ENCODE measurements around the gene RBM38. TPM values are rescaled to one million over a fixed set of nuclear protein-coding genes. Genes with fewer than 3 reads are reported as not detected.

RBM38 gene
- total and polyA plus RNA-seq, 12 donors: 3.0 to 30.9 (median 14.1) TPM

DNA sequence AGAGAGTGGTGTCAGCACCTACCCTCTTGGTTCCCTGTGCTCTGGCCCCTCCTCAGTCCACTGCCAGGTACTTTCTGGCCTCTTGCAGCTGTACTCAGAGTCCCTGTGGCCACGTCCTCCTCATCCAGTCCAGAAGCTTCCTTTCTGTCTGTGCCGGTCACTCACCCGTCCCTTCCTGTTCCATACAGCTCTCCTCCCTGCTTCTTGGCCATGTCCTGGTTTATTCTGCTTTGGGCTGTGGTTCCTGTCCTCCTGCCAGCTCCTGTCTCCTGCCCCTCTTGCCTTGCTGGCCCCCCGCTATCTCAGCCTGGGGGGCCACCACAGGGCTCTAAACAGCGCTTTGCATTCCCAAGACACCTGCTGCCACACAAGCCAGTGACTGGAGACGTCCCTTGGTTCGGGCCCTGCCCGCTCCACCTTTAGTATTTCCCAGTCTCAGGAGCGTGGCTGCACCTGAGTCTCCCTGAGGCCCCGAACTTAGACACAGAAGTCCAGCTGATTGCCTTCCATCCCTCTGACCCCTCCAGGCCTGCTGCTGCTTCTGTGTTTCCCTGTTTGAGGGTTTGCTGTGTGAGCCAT lies 15.5 kb upstream of the RBM38 start:
- intact Hi-C loops (cut with DNase I): no loop called here
- no peaks in the 10 kb centered on the region for H3K9me3 ChIP-seq (replicated peaks in 1 of 3)
- peaks cover 0 to 4% of the 10 kb centered on the region in 2 donors for H3K4me1 ChIP-seq (replicated peaks in 1 of 2)
- no peaks in the 10 kb centered on the region for H3K27me3 ChIP-seq
- H3K4me3 ChIP-seq: no peak overlapping the region
- peak in 1 of 7 donors; percentile 50 for DNase-seq
- peaks cover 0 to 79% of the 10 kb centered on the region in 2 donors for H3K36me3 ChIP-seq (replicated peaks in 1 of 2)
- 79 to 89% (median 87%) methylated on average over 10 of the region's 10 CpGs for WGBS, 4 donors
- TF ChIP-seq, protein P1, sequence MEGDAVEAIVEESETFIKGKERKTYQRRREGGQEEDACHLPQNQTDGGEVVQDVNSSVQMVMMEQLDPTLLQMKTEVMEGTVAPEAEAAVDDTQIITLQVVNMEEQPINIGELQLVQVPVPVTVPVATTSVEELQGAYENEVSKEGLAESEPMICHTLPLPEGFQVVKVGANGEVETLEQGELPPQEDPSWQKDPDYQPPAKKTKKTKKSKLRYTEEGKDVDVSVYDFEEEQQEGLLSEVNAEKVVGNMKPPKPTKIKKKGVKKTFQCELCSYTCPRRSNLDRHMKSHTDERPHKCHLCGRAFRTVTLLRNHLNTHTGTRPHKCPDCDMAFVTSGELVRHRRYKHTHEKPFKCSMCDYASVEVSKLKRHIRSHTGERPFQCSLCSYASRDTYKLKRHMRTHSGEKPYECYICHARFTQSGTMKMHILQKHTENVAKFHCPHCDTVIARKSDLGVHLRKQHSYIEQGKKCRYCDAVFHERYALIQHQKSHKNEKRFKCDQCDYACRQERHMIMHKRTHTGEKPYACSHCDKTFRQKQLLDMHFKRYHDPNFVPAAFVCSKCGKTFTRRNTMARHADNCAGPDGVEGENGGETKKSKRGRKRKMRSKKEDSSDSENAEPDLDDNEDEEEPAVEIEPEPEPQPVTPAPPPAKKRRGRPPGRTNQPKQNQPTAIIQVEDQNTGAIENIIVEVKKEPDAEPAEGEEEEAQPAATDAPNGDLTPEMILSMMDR (IDR thresholded peaks at IDR 0.05): no peak
- no peak for TF ChIP-seq POLR2A (IDR thresholded peaks at IDR 0.05)
- H3K27ac ChIP-seq: peak overlapping the region in 2 of 5 donors; percentile 57 to 84

DNA sequence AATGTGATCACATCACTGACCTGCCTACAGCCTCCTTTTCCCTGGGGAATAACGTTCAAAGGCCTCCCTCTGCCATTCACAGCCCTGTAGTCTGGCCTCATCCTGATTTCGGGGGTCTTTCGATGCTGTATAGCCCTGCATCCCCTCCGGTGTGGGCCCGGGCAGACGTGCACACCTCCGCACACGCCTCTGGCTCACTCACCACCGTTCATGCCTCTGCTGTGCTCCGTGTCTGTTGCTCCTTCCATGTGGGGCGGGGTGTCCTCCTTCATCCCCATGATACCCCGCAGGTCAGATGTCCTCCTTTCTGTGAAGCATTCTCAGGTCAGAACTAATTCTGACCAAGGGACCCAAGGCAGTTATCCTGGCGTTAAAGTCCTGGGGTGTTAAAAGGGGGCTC lies 13.8 kb upstream of the RBM38 start:
- intact Hi-C loops (cut with DNase I): no loop called here
- WGBS, 4 donors: 86 to 90% (median 88%) methylated on average over 13 of the region's 13 CpGs
- Histone ChIP-seq H3K4me3 (no peak overlapping the region), H3K36me3 (replicated peaks in 1 of 2) (peaks cover 0 to 63% of the 10 kb centered on the region in 2 donors), H3K9me3 (replicated peaks in 1 of 3) (no peaks in the 10 kb centered on the region), H3K27ac (no peak overlapping the region), H3K27me3 (no peaks in the 10 kb centered on the region), H3K4me1 (replicated peaks in 1 of 2) (peaks cover 0 to 4% of the 10 kb centered on the region in 2 donors)
- TF ChIP-seq, protein P1 (IDR thresholded peaks at IDR 0.05): no peak
- no peak for TF ChIP-seq POLR2A (IDR thresholded peaks at IDR 0.05)
- DNase-seq: no peak

DNA sequence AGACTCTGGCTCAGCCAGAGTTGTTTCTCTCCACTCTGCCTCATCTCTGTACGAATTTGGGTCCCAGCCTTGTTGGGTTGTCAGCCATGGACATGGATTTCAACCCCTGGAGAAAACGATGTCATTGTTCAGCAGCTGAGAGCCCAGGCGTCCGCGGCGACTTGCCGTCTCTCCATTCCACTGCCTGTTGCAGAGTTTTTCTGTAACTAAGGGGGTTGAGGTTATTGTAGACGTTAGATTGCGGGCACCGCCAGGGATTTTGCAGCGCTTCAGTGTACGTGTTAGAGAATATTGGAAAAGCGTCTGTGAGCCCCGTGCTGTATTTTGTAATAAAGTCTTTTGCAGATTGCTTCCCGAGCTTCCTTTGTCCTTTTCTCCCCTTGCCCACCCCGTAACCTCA lies 13.1 kb upstream of the RBM38 start:
- intact Hi-C loops (cut with DNase I): no loop called here
- TF ChIP-seq, protein P1 (IDR thresholded peaks at IDR 0.05): no peak
- TF ChIP-seq POLR2A (IDR thresholded peaks at IDR 0.05): no peak
- Histone ChIP-seq H3K27me3 (no peaks in the 10 kb centered on the region), H3K27ac (no peak overlapping the region), H3K4me3 (no peak overlapping the region), H3K36me3 (replicated peaks in 1 of 2) (peaks cover 0 to 55% of the 10 kb centered on the region in 2 donors), H3K9me3 (replicated peaks in 1 of 3) (no peaks in the 10 kb centered on the region), H3K4me1 (replicated peaks in 1 of 2) (peaks cover 0 to 4% of the 10 kb centered on the region in 2 donors)
- DNase-seq: no peak
- 88 to 94% (median 89%) methylated on average over 16 of the region's 16 CpGs for WGBS, 4 donors

DNA sequence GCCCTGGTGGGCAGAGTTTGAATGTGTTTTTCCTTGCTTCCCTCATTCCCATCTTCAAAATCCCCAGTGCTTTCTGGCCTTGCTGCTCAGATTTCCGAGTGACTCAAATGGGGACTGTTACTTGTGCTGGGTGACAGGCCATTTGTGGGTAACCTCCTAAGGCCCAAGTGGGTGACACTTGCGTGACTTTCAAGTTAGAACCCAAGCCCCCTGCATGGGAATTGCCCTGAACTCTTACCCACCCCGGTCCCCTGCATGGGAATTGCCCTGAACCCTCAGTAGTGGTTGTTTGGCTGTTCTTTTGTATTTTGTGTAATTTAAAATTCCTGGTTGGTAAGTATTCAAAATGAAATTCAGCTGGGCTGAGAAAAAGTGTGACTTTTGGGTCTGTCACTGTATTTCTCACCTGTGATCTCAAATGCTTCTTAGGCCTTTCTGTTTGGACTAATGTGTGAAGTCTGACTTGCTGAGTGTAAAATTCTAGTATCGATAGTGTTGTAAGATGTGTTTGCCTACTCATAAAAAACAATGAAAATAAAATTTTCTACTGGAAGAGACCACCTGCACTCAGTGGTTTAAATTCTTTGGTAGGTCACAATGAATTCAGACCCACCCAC lies 12.4 kb upstream of the RBM38 start:
- 75 to 93% (median 85%) methylated on average over 3 to 4 of the region's 4 CpGs for WGBS, 4 donors
- Histone ChIP-seq H3K27ac (no peak overlapping the region), H3K27me3 (no peaks in the 10 kb centered on the region), H3K36me3 (replicated peaks in 1 of 2) (peaks cover 0 to 49% of the 10 kb centered on the region in 2 donors), H3K4me1 (replicated peaks in 1 of 2) (peaks cover 0 to 4% of the 10 kb centered on the region in 2 donors), H3K4me3 (no peak overlapping the region), H3K9me3 (replicated peaks in 1 of 3) (no peaks in the 10 kb centered on the region)
- no peak for DNase-seq
- intact Hi-C loops (cut with DNase I): no loop called here
- no peak for TF ChIP-seq POLR2A (IDR thresholded peaks at IDR 0.05)
- TF ChIP-seq, protein P1 (IDR thresholded peaks at IDR 0.05): no peak

Data from adrenal gland (tissue), 12 donors.